Measurements from ENCODE around the gene DGKI. TPM values are rescaled to one million over a fixed set of nuclear protein-coding genes. Genes with fewer than 3 reads are reported as not detected.

The DGKI gene
- 0.29 and 0.53 TPM in 2 replicates for total RNA-seq

GRCh38 chr7:137846827-137847567 is at the start of gene DGKI:
Gene DGKI, minus strand, starts transcription at chr7:137846974.

DNA sequence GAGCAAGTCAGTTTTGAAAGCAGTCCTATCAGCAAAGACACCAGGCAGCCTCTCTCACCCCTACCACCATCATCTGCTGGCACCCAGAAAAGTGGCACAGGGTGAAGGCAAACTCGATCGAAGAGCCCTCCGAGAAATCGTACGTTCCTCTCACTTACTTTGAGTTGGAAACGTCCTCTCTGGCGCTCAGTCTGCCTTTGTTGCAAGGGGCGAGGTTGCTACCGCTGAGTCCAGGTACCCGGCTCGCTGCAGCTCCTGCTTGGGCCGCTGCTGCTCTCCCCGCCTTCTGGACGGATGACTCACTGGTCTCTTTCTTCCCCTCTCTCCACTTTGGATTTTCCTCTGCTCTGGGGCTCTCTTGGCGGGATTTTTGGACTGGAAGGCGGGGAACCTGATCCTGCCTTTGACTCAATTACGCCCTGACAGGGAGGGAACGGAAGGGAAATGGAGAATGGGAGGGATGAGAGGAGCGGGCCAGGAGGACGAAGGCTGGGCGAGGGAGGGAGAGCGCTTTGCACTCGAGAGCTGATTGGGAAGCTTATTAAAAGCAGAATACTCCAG is 503.4 kb downstream of the DGKI start, which contains the start of gene PTN:
Gene PTN, minus strand, starts transcription at position 453 of the 561 bp plus-strand sequence. CDS start 88,760 bp downstream, outside the sequence.

Small RNAs within 50 kb of the gene (small RNA-seq; reads per million reads assigned to genes)
- 11.7 reads per million, percentile 93 among the genes with 10 or more reads in this experiment for gene AC090498.1

Other genes with a start within 250 kb of the DGKI start
- gene CREB3L2, start 155.1 kb upstream of the DGKI start, total RNA-seq: 36.8 and 65.3 TPM in 2 replicates
- not detected in 2 replicates for gene AKR1D1, start 229.5 kb upstream of the DGKI start, total RNA-seq

All from thoracic aorta endothelial cell (primary cell).